ENCODE results near the gene DPRX.

The DPRX gene

DNA sequence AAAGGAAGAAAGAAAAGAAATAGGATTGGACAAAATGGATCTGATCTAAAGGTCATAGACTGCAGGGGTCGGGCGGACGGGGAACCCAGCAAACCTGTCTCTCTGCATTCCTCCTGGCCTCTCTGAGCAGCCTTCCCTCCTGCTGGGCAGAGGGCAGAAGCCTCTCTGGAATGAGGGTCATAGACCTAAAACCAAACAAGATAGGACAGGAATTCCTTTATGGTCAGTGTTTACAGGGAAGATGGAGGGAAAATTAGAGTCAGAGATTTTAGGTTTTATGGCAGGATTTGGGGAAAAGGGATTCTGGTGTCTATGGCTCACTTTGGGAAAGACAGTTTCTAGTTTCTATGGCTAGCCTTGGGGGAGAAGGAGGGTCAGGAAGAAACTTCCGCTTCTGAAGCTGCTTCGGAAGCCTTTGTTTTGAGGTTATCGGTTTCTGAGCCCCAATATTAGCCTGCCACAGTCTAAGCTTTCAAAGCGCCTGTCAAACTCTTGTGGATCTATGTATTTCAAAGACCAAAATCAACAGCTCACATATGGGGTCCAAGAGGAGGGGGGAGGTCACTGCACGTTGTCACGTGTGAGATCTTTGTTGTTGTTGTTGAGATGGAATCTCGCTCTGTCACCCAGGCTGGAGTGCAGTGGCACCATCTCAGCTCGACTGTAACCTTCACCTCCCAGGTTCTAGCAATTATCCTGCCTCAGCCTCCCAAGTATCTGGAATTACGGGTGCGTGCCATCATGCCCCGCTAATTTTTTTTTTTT is 18.9 kb upstream of the DPRX start:
- no peaks in the 10 kb centered on the region for H3K27me3 ChIP-seq (ENCODE audit: control insufficient read depth, insufficient read depth, low read length)
- no peaks in the 10 kb centered on the region for H3K36me3 ChIP-seq (ENCODE audit: control insufficient read depth, insufficient read depth, low read length)
- no peaks in the 10 kb centered on the region for H3K9me3 ChIP-seq (ENCODE audit: control insufficient read depth, insufficient read depth, low read length)
- peak overlapping the region; percentile 56; the same call in 1 of the 2 replicates for H3K9ac ChIP-seq (ENCODE audit: low read depth, low read length)
- H3K27ac ChIP-seq (ENCODE audit: low read depth, low read length) = peak overlapping the region; percentile 81
- peak overlapping the region; percentile 37 for H3K4me3 ChIP-seq (ENCODE audit: low read depth, low read length)
- peaks cover 6% of the 10 kb centered on the region for H3K4me1 ChIP-seq (ENCODE audit: control insufficient read depth, insufficient read depth, low read length)

GRCh38 chr19:53621885-53622740 is 9.7 kb upstream of the DPRX start:
- Histone ChIP-seq H3K27me3 (ENCODE audit: control insufficient read depth, insufficient read depth, low read length) (no peaks in the 10 kb centered on the region), H3K27ac (ENCODE audit: low read depth, low read length) (no peak overlapping the region), H3K4me3 (ENCODE audit: low read depth, low read length) (no peak overlapping the region), H3K4me1 (ENCODE audit: control insufficient read depth, insufficient read depth, low read length) (no peaks in the 10 kb centered on the region), H3K9me3 (ENCODE audit: control insufficient read depth, insufficient read depth, low read length) (no peaks in the 10 kb centered on the region), H3K9ac (ENCODE audit: low read depth, low read length) (no peak overlapping the region), H3K36me3 (ENCODE audit: control insufficient read depth, insufficient read depth, low read length) (no peaks in the 10 kb centered on the region)

GRCh38 chr19:53624771-53625545 is 6.8 kb upstream of the DPRX start:
- Histone ChIP-seq H3K36me3 (ENCODE audit: control insufficient read depth, insufficient read depth, low read length) (no peaks in the 10 kb centered on the region), H3K4me3 (ENCODE audit: low read depth, low read length) (no peak overlapping the region), H3K27me3 (ENCODE audit: control insufficient read depth, insufficient read depth, low read length) (no peaks in the 10 kb centered on the region), H3K9ac (ENCODE audit: low read depth, low read length) (no peak overlapping the region), H3K4me1 (ENCODE audit: control insufficient read depth, insufficient read depth, low read length) (no peaks in the 10 kb centered on the region), H3K9me3 (ENCODE audit: control insufficient read depth, insufficient read depth, low read length) (no peaks in the 10 kb centered on the region), H3K27ac (ENCODE audit: low read depth, low read length) (no peak overlapping the region)

DNA sequence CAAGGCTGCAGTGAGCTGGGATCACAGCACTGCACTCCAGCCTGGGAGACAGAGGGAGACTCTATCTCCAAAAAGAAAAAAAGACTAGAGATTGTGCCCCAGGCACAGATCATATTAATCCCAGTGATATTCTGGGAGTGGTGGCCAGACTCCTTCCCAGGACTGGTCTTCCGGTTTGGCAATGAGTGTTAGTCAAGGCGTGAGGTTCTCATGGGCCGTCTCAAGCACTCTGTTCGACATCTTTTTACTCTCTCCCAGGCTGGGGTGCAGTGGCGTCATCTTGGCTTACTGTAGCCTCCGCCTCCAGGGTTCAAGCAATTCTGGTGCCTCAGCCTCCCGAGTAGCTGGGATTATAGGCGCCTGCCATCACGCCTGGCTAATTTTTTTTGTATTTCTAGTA is 5.3 kb upstream of the DPRX start:
- no peaks in the 10 kb centered on the region for H3K36me3 ChIP-seq (ENCODE audit: control insufficient read depth, insufficient read depth, low read length)
- no peaks in the 10 kb centered on the region for H3K4me1 ChIP-seq (ENCODE audit: control insufficient read depth, insufficient read depth, low read length)
- H3K27me3 ChIP-seq (ENCODE audit: control insufficient read depth, insufficient read depth, low read length) = no peaks in the 10 kb centered on the region
- no peak overlapping the region for H3K4me3 ChIP-seq (ENCODE audit: low read depth, low read length)
- H3K9me3 ChIP-seq (ENCODE audit: control insufficient read depth, insufficient read depth, low read length) = no peaks in the 10 kb centered on the region
- H3K9ac ChIP-seq (ENCODE audit: low read depth, low read length) = no peak overlapping the region
- H3K27ac ChIP-seq (ENCODE audit: low read depth, low read length) = no peak overlapping the region

- H3K27ac ChIP-seq (ENCODE audit: low read depth, low read length) = no peak overlapping the region
- no peak overlapping the region for H3K4me3 ChIP-seq (ENCODE audit: low read depth, low read length)
- H3K27me3 ChIP-seq (ENCODE audit: control insufficient read depth, insufficient read depth, low read length) = no peaks in the 10 kb centered on the region
- H3K9me3 ChIP-seq (ENCODE audit: control insufficient read depth, insufficient read depth, low read length) = no peaks in the 10 kb centered on the region
- H3K36me3 ChIP-seq (ENCODE audit: control insufficient read depth, insufficient read depth, low read length) = no peaks in the 10 kb centered on the region
- no peaks in the 10 kb centered on the region for H3K4me1 ChIP-seq (ENCODE audit: control insufficient read depth, insufficient read depth, low read length)
- H3K9ac ChIP-seq (ENCODE audit: low read depth, low read length) = no peak overlapping the region
Measured at GRCh38 chr19:53626976-53627375, 4.8 kb upstream of the DPRX start.

DNA sequence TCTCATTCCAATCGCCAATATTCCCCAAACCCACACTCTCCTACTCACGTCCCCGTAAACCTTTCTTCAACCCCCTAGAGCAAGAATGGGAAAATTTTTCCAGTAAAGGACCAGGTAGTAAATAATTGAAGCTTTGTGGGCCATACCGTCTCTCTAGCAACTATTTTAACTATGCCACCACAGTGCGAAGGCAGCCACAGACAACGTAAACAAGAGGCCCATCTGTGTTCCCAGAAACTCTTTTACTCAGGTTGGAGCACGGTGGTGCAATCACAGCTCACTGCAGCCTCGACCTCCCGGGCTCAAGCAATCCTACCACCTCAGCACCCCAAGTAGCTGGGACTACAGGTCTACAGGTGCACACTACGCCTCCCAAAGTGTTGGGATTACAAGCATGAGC is 3.0 kb downstream of the DPRX start:
- H3K27me3 ChIP-seq (ENCODE audit: control insufficient read depth, insufficient read depth, low read length) = no peaks in the 10 kb centered on the region
- no peak overlapping the region for H3K4me3 ChIP-seq (ENCODE audit: low read depth, low read length)
- H3K27ac ChIP-seq (ENCODE audit: low read depth, low read length) = no peak overlapping the region
- H3K4me1 ChIP-seq (ENCODE audit: control insufficient read depth, insufficient read depth, low read length) = no peaks in the 10 kb centered on the region
- no peaks in the 10 kb centered on the region for H3K9me3 ChIP-seq (ENCODE audit: control insufficient read depth, insufficient read depth, low read length)
- H3K9ac ChIP-seq (ENCODE audit: low read depth, low read length) = no peak overlapping the region
- H3K36me3 ChIP-seq (ENCODE audit: control insufficient read depth, insufficient read depth, low read length) = no peaks in the 10 kb centered on the region

DNA sequence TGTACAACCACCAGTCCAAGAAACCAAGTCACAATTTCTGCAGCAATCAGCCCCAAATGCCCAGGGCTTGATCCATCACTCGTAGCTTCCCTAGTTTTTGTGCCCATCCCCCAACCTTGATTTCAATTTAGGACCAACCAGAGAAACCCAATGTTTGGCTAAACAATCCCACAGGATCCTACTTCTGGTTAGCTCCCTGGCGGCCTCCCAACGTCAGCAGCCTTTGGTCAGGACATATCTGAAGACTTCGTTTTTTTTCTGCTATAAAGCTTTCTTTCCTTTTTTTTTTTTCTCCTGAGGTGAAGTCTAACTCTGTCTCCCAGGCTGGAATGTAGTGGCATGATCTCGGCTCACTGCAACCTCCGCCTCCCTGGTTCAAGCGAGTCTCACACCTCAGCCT is 7.7 kb downstream of the DPRX start:
- Histone ChIP-seq H3K4me1 (ENCODE audit: control insufficient read depth, insufficient read depth, low read length) (peaks cover 19% of the 10 kb centered on the region), H3K9me3 (ENCODE audit: control insufficient read depth, insufficient read depth, low read length) (no peaks in the 10 kb centered on the region), H3K9ac (ENCODE audit: low read depth, low read length) (no peak overlapping the region), H3K4me3 (ENCODE audit: low read depth, low read length) (no peak overlapping the region), H3K36me3 (ENCODE audit: control insufficient read depth, insufficient read depth, low read length) (no peaks in the 10 kb centered on the region), H3K27ac (ENCODE audit: low read depth, low read length) (no peak overlapping the region), H3K27me3 (ENCODE audit: control insufficient read depth, insufficient read depth, low read length) (no peaks in the 10 kb centered on the region)

DNA sequence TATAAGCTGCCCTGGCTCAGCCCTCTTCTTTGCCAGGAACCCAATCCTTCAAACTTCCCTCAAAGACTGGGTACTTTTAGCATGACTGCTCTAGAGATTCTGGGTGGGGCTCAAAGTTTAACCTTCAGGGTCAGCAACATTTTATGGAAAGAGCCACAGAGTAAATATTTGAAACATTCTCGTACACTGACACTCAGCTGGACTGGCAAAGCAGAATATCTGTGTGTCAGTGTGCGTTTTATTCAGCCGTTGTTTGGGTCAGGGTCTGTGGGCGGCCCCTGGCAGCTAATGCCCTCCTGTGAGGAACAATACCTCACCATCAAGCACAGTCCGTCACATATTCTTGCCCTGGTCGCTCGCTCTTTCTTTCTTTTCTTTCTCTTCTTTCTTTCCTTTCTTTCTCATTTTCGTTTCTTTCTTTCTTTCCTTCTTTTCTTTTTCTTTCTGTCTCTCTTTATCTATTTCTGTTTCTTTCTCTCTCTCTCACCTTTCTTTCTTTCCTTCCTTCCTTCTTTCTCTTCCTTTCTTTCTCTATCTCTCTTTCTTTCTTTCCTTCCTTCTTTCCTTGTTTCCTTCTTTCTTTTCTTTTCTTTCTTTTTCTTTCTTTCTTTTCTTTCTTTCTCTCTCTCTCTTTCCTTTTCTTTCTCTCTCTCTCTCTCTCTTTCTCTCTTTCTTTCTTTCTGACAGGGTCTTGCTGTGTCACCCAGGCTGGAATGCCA is 10.7 kb downstream of the DPRX start:
- H3K4me1 ChIP-seq (ENCODE audit: control insufficient read depth, insufficient read depth, low read length) = peaks cover 20% of the 10 kb centered on the region
- H3K4me3 ChIP-seq (ENCODE audit: low read depth, low read length) = no peak overlapping the region
- H3K27ac ChIP-seq (ENCODE audit: low read depth, low read length) = no peak overlapping the region
- no peaks in the 10 kb centered on the region for H3K27me3 ChIP-seq (ENCODE audit: control insufficient read depth, insufficient read depth, low read length)
- no peak overlapping the region for H3K9ac ChIP-seq (ENCODE audit: low read depth, low read length)
- H3K36me3 ChIP-seq (ENCODE audit: control insufficient read depth, insufficient read depth, low read length) = no peaks in the 10 kb centered on the region
- H3K9me3 ChIP-seq (ENCODE audit: control insufficient read depth, insufficient read depth, low read length) = no peaks in the 10 kb centered on the region

- H3K27ac ChIP-seq (ENCODE audit: low read depth, low read length) = peak overlapping the region; percentile 31
- no peaks in the 10 kb centered on the region for H3K36me3 ChIP-seq (ENCODE audit: control insufficient read depth, insufficient read depth, low read length)
- peaks cover 20% of the 10 kb centered on the region for H3K4me1 ChIP-seq (ENCODE audit: control insufficient read depth, insufficient read depth, low read length)
- no peaks in the 10 kb centered on the region for H3K27me3 ChIP-seq (ENCODE audit: control insufficient read depth, insufficient read depth, low read length)
- peaks cover 4% of the 10 kb centered on the region for H3K9me3 ChIP-seq (ENCODE audit: control insufficient read depth, insufficient read depth, low read length)
- H3K4me3 ChIP-seq (ENCODE audit: low read depth, low read length) = no peak overlapping the region
- no peak overlapping the region for H3K9ac ChIP-seq (ENCODE audit: low read depth, low read length)
Measured at GRCh38 chr19:53644061-53644816, 12.4 kb downstream of the DPRX start.

GRCh38 chr19:53646144-53646543 is 14.3 kb downstream of the DPRX start:
- H3K9me3 ChIP-seq (ENCODE audit: control insufficient read depth, insufficient read depth, low read length) = peaks cover 19% of the 10 kb centered on the region
- H3K4me1 ChIP-seq (ENCODE audit: control insufficient read depth, insufficient read depth, low read length) = peaks cover 20% of the 10 kb centered on the region
- H3K36me3 ChIP-seq (ENCODE audit: control insufficient read depth, insufficient read depth, low read length) = no peaks in the 10 kb centered on the region
- H3K4me3 ChIP-seq (ENCODE audit: low read depth, low read length) = no peak overlapping the region
- H3K27ac ChIP-seq (ENCODE audit: low read depth, low read length) = no peak overlapping the region
- H3K27me3 ChIP-seq (ENCODE audit: control insufficient read depth, insufficient read depth, low read length) = no peaks in the 10 kb centered on the region
- H3K9ac ChIP-seq (ENCODE audit: low read depth, low read length) = no peak overlapping the region

All from HUES48 (cell line).